Measurements from ENCODE around the gene NSDHL. TPM values are rescaled to one million over a fixed set of nuclear protein-coding genes. Genes with fewer than 3 reads are reported as not detected.

NSDHL gene
- total RNA-seq, 1 donor = 2.7 TPM

DNA sequence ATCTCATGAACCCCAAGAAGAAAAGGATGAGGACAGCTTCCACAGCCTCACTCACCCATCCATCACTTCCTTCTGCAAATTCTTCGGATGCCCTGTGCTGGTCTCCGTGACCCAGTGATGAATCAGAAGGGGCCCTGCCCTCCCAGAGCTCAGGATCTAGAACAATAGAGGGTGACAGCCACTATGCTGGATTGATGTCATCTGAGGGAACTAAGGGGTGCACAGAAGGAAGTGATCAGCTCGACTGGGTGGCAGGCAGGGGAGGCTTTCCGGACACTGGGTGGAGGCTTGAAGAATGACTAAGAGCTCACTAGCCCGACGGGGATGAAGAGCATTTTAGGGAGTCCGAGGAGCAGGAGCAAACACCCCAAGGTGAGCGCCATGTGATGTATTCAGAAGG lies 65.6 kb downstream of the NSDHL start:
- no peaks in the 10 kb centered on the region for H3K27me3 ChIP-seq (ENCODE audit: insufficient read depth, low read length)
- no peaks in the 10 kb centered on the region for H3K4me1 ChIP-seq (ENCODE audit: insufficient read depth, low read length)
- H3K4me3 ChIP-seq (ENCODE audit: low read length) = no peak overlapping the region
- no peaks in the 10 kb centered on the region for H3K9me3 ChIP-seq (ENCODE audit: low read depth, low read length)

DNA sequence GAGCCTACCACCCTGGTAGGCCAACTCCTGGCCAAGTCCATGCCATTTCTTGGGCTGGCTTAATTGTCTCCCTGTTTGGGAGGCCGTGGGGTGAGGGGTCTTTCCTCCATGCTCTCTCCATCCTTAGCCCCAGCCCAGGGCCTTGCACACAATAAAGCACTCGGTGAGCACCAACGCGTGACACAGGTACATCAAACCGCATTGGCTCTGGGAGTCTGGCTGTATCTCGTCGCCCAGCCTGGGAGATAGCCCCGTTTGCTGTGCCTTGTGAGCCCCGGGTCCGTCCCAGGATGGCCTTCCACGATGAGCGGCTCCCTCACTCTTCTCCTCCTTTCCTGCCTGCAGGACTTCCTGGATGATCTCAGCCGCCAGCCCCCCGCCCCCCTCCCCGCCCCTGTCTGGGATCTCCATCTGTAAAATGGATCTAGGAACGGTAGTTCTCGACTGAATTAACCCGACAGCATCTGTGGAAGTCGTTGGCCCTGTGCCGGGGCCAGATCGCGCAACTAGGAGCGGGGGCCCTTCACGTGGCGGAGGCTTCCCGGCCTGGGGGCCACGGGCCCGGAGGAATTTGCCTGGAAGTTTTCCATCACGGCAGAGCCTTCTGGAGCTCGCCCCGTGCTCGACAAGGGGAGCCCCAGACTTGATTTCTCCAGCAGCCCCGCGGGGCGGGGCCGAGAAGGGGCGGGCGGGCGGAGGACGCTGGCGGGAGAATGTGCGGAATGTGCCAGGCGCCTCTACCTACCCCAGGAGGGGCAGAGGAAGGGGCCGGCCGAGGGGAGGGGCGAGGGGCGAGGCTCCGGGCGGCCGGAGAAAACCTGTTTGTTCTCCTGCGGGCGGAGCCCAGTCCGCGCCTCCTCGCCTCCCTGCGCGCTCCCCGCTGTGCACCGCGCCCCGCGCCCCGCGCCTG lies 66.6 kb downstream of the NSDHL start, which contains the start of gene ZNF185:
TSS of gene ZNF185 (plus strand) at position 846 of the 910 bp plus-strand sequence. CDS start 16,423 bp downstream, outside the sequence.
- Histone ChIP-seq H3K4me3 (ENCODE audit: low read length) (no peak within 1 kb of the TSS), H3K9me3 (ENCODE audit: low read depth, low read length) (no peaks in the 10 kb centered on the region), H3K27me3 (ENCODE audit: insufficient read depth, low read length) (no peaks in the 10 kb centered on the region), H3K4me1 (ENCODE audit: insufficient read depth, low read length) (no peaks in the 10 kb centered on the region)

DNA sequence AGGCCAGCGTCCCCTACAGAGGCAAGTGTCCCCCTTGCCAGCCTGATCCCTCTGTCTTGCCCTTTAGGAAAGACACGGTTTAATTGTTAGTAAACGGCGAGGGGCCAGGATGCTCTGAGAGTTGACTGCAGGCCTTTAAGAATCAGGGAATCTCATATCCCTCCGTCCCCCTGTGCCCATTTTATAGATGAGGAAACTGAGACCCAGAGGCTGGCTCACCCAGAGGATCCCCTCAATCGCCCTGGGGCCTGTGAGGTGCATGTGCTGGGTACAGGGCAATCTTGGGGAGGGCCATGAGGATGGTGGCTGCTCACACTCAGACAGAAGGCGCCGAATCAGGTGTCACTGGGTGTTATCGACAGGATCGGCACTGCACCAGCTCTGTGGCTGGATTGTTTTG lies 67.6 kb downstream of the NSDHL start:
- no peaks in the 10 kb centered on the region for H3K4me1 ChIP-seq (ENCODE audit: insufficient read depth, low read length)
- H3K4me3 ChIP-seq (ENCODE audit: low read length) = no peak overlapping the region
- H3K27me3 ChIP-seq (ENCODE audit: insufficient read depth, low read length) = no peaks in the 10 kb centered on the region
- H3K9me3 ChIP-seq (ENCODE audit: low read depth, low read length) = no peaks in the 10 kb centered on the region

DNA sequence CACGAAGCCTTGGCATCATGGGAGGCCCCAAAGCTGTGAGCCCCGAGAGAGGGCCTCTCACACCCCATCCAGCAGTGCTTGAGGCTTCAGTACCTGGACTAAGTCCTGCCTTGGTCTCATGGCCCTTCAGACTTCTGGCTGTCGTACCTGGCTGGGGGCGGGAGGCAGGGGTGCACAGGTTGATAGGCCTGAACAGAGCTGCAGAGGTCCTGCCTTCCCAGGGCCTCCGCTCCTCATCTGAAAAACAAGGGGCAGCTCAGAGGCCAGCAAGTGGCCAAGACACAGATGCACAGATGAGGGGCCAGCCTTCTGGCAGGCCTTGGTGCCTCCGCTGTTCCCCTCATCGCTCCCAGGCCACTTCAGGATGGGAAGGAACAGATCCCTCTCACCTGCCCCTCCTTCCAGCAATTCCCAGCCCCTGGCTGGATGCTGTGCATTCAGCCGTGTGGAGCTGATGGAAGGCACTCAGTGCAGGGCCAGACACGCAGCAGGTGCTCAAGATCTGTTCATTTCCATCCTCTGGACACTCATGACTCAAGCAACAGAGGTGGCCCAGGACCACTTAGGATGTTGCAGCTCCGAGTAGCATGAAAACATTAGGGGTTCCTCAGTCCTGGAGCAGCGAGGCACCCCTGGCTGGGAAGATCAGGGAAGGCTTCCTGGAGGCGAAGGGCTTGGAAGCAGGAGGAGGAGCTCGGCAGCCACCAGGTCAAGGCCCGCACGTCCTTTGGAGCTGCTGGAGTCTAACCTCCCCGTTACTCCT lies 68.4 kb downstream of the NSDHL start:
- H3K4me3 ChIP-seq (ENCODE audit: low read length) = no peak overlapping the region
- H3K9me3 ChIP-seq (ENCODE audit: low read depth, low read length) = no peaks in the 10 kb centered on the region
- no peaks in the 10 kb centered on the region for H3K4me1 ChIP-seq (ENCODE audit: insufficient read depth, low read length)
- no peaks in the 10 kb centered on the region for H3K27me3 ChIP-seq (ENCODE audit: insufficient read depth, low read length)

DNA sequence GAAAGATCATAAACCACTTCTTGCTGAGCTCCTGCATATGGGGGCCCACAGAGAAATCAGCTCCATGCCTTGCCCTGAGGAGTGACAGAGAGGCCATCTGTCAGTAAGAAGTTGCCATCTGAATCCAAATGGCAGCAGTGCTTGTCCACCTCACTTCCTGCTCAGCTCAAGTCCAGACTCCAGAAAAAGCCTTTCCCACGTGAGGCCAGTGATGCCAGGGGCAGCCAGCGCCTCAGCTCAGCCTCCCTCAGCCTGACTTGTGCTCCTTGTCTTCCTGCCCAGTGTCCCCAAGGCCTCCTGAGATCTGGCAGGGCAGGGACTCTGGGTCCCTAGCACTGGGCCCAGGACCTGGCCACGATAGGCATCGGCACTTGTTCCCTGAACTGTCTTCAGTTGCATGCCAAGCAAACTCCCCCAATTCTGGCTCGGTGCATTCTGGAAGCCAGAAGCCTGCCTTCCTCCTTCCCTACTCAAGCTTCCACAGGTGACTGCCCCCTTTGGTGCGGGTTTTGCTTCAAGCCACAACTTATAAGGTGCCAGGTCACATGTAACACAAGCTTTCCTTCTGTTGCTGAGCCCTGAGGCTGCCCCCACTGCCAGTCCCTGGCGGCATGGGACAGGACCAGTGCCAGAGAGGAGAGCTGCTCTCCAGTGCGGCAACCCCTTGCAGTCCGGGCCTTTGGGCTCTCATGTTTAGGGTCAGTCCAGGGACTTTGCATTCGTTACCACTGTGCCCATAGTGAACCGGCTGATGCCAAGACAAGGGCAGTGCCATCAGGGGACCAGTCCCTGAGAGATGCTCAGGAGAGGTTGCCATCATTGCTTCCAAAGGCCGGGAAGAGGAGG lies 69.2 kb downstream of the NSDHL start:
- H3K27me3 ChIP-seq (ENCODE audit: insufficient read depth, low read length) = no peaks in the 10 kb centered on the region
- no peaks in the 10 kb centered on the region for H3K9me3 ChIP-seq (ENCODE audit: low read depth, low read length)
- no peak overlapping the region for H3K4me3 ChIP-seq (ENCODE audit: low read length)
- no peaks in the 10 kb centered on the region for H3K4me1 ChIP-seq (ENCODE audit: insufficient read depth, low read length)

DNA sequence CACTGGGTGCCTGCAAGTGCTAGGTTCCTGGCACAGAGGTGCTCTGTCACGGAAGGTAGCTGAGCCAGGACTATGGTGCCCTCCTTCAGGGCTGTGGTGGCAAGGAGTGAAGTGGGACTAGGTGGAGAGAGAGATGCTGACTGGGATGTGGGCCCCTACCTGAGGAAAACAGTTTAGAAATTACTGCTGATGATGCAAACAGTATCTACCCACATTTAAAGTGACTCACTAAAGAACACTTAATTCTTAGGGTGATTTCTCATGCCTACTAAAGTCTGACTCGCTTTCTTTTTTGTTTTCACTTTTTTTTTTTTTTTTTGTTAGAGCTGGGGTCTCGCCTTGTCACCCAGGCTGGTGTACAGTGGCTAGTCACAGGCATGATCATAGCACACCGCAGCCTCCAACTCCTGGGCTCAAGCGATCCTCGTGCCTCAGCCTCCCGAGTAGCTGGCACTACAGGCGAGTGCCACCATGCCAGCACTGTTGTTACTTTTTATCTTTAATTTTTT lies 70.1 kb downstream of the NSDHL start:
- no peak overlapping the region for H3K4me3 ChIP-seq (ENCODE audit: low read length)
- H3K4me1 ChIP-seq (ENCODE audit: insufficient read depth, low read length) = no peaks in the 10 kb centered on the region
- H3K27me3 ChIP-seq (ENCODE audit: insufficient read depth, low read length) = no peaks in the 10 kb centered on the region
- no peaks in the 10 kb centered on the region for H3K9me3 ChIP-seq (ENCODE audit: low read depth, low read length)

DNA sequence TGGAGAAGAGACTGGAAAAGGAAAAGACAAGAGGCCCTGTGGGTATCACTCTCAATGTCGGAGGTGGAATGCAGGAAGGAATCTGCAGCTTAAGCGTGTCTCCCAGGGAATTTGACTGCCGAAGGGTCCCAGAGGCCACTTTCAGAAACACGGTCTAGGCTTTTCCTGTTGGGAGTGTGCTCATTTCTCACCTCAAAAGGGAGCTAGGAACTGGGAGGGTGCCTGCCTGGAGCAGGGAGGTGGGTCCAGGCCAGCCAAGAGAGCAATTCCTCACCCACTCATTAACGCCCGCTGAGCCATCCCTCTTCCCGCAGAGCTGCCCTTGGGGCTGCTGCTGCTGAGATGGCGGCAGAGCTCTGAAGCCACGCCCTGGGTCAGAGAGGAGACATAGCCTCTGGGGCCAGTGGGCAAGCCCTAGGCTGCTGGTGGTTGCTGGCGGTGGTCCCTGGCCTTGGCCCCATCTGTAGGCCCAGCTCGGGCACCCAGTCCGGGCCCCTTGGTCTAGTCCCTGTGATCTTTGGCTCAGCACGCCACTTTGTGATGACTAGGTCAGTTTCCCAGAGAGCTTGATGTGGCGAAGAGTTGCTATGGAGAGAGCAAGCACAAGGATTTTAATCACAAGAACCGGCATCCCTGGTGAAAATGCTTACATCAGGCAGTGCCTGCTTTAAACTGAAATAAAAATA lies 71.1 kb downstream of the NSDHL start:
- Histone ChIP-seq H3K9me3 (ENCODE audit: low read depth, low read length) (no peaks in the 10 kb centered on the region), H3K4me1 (ENCODE audit: insufficient read depth, low read length) (no peaks in the 10 kb centered on the region), H3K27me3 (ENCODE audit: insufficient read depth, low read length) (no peaks in the 10 kb centered on the region), H3K4me3 (ENCODE audit: low read length) (no peak overlapping the region)

DNA sequence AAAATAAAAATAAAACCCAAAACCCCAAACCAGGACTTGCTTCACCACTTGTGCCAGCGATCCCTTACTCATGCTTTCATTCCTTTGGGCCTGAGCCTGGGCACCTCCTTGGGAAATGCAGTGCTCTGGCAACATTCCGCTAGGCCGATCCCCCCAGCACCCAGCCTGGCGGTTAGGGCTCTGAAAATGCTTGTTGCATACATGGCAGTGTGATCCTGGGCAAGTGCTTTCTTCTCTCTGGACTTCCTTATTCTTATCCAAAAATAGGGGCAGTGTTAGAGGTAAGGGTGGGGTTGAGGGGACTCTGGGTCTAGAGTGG lies 71.6 kb downstream of the NSDHL start:
- Histone ChIP-seq H3K4me1 (ENCODE audit: insufficient read depth, low read length) (no peaks in the 10 kb centered on the region), H3K27me3 (ENCODE audit: insufficient read depth, low read length) (no peaks in the 10 kb centered on the region), H3K9me3 (ENCODE audit: low read depth, low read length) (no peaks in the 10 kb centered on the region), H3K4me3 (ENCODE audit: low read length) (no peak overlapping the region)

DNA sequence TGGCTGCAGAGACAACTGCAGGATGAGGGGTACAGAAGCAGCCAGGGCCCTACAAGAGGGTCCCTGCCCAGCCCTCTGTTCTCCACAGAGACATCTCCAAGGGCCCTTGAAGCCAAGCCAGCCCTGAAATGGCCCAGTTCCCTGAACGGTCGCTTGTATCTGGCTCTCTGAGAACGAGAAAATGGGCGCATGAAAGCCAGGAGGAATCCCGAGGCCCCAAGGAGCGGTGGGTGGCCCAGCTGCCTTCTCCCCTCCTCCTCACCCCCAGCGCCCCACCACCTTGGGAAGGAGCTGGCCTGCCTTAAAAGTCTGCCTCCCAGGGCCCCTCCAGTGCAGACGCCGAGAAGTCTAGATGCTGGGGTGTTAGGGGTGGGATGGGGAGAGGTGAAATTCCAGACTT lies 72.7 kb downstream of the NSDHL start:
- H3K9me3 ChIP-seq (ENCODE audit: low read depth, low read length) = no peaks in the 10 kb centered on the region
- H3K27me3 ChIP-seq (ENCODE audit: insufficient read depth, low read length) = no peaks in the 10 kb centered on the region
- H3K4me3 ChIP-seq (ENCODE audit: low read length) = no peak overlapping the region
- H3K4me1 ChIP-seq (ENCODE audit: insufficient read depth, low read length) = no peaks in the 10 kb centered on the region

DNA sequence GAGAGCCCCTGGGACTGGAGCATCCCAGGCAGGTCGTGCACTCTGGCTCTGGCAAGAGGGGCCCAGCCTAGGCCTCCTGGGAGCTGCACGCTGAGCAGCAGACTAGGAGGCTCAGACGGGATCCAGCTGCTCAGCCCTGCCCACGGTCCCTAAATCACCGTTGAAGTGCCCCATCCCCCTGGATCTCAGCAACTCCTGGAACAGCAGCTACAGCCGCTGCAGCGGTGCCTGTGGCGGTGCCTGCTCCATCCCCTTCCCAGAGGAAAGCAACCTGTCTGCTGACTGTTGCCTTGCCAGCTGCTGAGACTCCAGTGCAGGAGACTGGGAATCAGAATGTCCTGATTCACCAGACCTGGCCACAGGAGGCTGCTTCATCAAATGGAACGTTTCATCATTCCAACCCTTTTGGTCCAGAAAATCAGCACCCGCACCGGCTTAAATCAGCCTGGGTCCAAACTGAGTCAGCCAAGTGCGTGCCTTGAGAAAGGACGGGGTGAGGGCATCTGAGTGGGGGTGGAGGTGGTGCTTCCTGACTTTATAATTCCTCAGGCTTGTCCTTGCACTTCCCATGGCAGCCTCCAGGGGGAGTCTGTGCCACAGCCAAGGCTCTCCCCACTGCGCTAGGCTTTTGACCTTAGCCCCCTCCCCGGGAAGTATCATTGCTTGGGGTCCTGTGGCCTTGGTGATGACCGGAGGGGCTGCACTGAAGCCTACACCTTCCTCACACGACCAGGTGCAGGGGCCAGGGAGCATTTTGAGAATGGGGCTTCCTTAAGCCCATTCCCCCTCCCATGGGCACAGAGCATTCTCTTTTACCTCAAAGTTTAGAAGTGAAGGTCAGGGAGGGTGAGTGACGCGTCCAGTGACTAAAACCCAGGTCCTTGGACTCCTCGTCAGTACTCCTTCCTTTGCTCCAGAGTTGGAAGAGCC lies 73.6 kb downstream of the NSDHL start:
- no peaks in the 10 kb centered on the region for H3K27me3 ChIP-seq (ENCODE audit: insufficient read depth, low read length)
- no peak overlapping the region for H3K4me3 ChIP-seq (ENCODE audit: low read length)
- H3K4me1 ChIP-seq (ENCODE audit: insufficient read depth, low read length) = no peaks in the 10 kb centered on the region

DNA sequence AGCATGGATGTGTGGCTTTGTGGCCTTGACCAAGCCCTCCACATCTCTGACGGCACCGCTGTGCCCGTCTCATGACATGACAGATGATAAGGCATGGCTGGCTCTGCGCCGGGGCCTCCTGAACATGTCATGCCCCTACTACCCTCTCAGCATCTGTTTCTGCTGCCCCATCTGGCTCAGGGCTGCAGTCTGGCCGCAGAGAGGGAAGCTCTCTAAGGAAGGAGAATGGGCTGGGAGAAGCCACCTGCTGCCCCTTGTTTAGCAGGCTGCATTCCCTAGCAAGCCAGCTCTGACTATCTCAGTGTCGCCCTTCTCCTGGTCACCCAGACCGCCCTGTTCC lies 74.2 kb downstream of the NSDHL start:
- no peaks in the 10 kb centered on the region for H3K27me3 ChIP-seq (ENCODE audit: insufficient read depth, low read length)
- H3K4me3 ChIP-seq (ENCODE audit: low read length) = no peak overlapping the region
- no peaks in the 10 kb centered on the region for H3K9me3 ChIP-seq (ENCODE audit: low read depth, low read length)
- no peaks in the 10 kb centered on the region for H3K4me1 ChIP-seq (ENCODE audit: insufficient read depth, low read length)

More for the DNA sequence above, 73.6 kb downstream of the NSDHL start:
- no peaks in the 10 kb centered on the region for H3K9me3 ChIP-seq (ENCODE audit: low read depth, low read length)

DNA sequence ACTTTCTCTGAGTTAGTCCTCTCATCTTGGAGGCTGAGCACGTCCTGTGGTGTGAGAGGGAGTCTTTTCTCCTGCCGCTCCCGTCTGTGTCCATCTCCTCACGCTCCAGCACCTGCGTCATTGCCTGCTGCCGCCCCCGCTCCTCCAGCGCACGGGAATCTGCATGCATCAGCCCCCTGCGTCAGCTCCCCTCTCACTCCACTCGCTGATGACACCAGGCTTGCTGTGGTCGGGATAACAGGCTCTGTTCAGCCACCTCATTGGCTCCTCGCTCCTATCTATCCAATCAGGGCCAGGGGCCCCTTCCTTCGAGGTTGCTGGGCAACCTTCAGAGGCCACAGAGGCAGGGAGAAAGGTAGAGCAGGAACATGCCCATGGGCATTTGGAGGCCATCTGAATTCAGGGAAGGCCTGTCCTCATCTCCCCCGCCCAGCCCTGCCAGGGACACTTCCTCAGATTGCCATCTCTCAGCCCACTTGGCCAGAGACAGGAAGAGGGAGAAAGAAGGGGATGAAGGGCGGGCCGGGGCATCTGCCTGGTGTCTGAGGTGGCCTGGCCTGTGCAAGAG lies 76.3 kb downstream of the NSDHL start:
- Histone ChIP-seq H3K4me3 (ENCODE audit: low read length) (no peak overlapping the region), H3K4me1 (ENCODE audit: insufficient read depth, low read length) (no peaks in the 10 kb centered on the region)

DNA sequence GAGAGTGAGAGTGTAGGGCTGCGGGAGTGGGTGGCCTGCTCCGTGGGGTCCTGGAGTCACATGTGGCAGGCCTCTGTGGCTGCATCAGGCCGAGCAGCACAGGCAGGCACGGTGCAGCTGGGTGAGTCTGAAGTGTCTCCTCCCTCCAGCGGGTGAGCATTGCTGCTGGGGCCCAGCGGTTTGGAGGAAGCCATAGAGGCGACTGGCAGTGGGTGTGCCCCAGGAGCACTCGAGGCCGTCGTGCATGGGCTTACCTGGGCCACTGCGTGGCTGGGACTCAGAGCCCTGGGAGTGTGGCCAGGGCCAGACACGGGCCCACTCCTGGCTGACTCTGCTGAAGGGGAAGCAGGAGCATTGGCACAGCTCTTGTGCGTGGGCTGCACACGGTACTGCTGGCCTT lies 77.6 kb downstream of the NSDHL start:
- no peaks in the 10 kb centered on the region for H3K9me3 ChIP-seq (ENCODE audit: low read depth, low read length)
- H3K4me1 ChIP-seq (ENCODE audit: insufficient read depth, low read length) = no peaks in the 10 kb centered on the region
- no peaks in the 10 kb centered on the region for H3K27me3 ChIP-seq (ENCODE audit: insufficient read depth, low read length)
- no peak overlapping the region for H3K4me3 ChIP-seq (ENCODE audit: low read length)

More for the DNA sequence above, 76.3 kb downstream of the NSDHL start:
- Histone ChIP-seq H3K27me3 (ENCODE audit: insufficient read depth, low read length) (no peaks in the 10 kb centered on the region), H3K9me3 (ENCODE audit: low read depth, low read length) (no peaks in the 10 kb centered on the region)
